AG04449 (cell line): ENCODE results near the gene GFY.

Experiments
- CTCF ChIA-PET: fragments of 350-600 bp; formaldehyde crosslinking; extraction: SDS; loops from one replicate; lab custom pipeline; 2021; ENCODE audit warnings: antibody characterized with exemption; lab: Yijun Ruan, JAX
- POLR2A ChIA-PET: fragments of 400-600, 350-600 bp; formaldehyde crosslinking; extraction: SDS; loops from one replicate; lab custom pipeline; 2020; ENCODE audit warnings: antibody characterized with exemption, inconsistent platforms; lab: Yijun Ruan, JAX
- DNase-seq: peaks from one replicate; pipeline ENCODE4 v3.0.0-alpha.2; 2010; ENCODE audit warnings: low read depth, low spot score
- H3K4me3 ChIP-seq: 2 replicates; pipeline ENCODE4 v1.5.1; 2011; ENCODE audit warnings: low read depth, mild to moderate bottlenecking, control low read depth, low read length
- TF ChIP-seq, protein P1 (sequence below): IDR thresholded peaks from one replicate; pipeline ENCODE4 v1.5.1; 2011; ENCODE audit warnings: mild to moderate bottlenecking, moderate library complexity, low read length, control low read depth, inconsistent platforms; ENCODE audit not compliant: insufficient read depth; ENCODE audit errors: missing control alignments

GFY gene

GRCh38 chr19:49395581-49396407 lies 29.4 kb upstream of the GFY start:
- POLR2A ChIA-PET, result no interaction called here
- CTCF ChIA-PET, result interaction anchor here (0.6 to 2.3 kb wide), 4 partner anchors 10 to 174 kb away, joined by 3 to 8 read pairs (median 4); no protein-coding TSS in a partner anchor
- no peak overlapping the region for H3K4me3 ChIP-seq
- TF ChIP-seq, protein P1, sequence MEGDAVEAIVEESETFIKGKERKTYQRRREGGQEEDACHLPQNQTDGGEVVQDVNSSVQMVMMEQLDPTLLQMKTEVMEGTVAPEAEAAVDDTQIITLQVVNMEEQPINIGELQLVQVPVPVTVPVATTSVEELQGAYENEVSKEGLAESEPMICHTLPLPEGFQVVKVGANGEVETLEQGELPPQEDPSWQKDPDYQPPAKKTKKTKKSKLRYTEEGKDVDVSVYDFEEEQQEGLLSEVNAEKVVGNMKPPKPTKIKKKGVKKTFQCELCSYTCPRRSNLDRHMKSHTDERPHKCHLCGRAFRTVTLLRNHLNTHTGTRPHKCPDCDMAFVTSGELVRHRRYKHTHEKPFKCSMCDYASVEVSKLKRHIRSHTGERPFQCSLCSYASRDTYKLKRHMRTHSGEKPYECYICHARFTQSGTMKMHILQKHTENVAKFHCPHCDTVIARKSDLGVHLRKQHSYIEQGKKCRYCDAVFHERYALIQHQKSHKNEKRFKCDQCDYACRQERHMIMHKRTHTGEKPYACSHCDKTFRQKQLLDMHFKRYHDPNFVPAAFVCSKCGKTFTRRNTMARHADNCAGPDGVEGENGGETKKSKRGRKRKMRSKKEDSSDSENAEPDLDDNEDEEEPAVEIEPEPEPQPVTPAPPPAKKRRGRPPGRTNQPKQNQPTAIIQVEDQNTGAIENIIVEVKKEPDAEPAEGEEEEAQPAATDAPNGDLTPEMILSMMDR, result no peak
- DNase-seq, result no peak

DNA sequence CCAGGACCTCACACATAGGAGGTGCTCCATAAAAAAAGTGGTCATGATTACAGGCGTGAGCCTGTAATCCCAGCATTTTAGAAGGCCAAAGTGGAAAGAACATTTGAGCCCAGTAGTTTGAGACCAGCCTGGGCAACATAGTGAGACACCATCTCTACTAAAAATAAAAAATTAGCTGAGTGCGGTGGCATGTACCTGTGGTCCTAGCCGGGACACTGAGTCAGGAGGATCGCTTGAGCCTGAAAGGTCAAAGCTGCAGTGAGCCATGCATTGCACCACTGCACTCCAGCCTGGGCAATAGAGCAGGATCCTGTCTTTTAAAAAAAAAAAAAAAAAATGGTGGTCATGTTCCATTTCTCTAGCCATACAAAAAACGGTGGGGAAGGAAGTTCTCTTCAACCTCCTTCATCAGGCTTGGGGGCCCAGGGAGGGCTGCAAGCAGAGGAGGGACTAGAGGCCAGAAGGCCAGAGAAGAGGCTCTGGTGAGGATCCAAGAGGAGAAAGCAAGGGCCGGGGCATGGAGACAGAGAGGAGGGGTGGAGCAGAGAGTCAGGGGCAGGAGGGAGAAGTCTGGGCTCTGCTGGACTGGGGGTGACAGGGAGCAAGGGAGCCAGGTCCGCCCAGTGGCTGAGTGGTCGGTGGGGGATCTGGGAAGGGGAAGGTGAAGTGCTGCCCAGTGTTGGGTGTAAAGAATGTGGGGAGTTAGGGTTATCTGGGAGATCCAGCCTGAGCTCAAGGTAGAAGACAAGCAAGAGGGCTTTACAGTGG lies 28.3 kb upstream of the GFY start:
- ChIA-PET CTCF (interaction anchor here (1.2 kb wide), 1 partner anchor 171 kb away, joined by 4 read pairs; no protein-coding TSS in a partner anchor), POLR2A (no interaction called here)
- TF ChIP-seq, protein P1, result no peak

GRCh38 chr19:49398001-49398615 lies 27.1 kb upstream of the GFY start:
- POLR2A ChIA-PET, result interaction anchor here (0.6 kb wide), 1 partner anchor 26 kb away, joined by 3 read pairs; no protein-coding TSS in a partner anchor
- TF ChIP-seq, protein P1, result no peak
- CTCF ChIA-PET, result interaction anchor here (1.2 kb wide), 1 partner anchor 172 kb away, joined by 4 read pairs; no protein-coding TSS in a partner anchor
- DNase-seq, result no peak
- no peak overlapping the region for H3K4me3 ChIP-seq

More for the DNA sequence above, 28.3 kb upstream of the GFY start:
- no peak overlapping the region for H3K4me3 ChIP-seq
- DNase-seq, result no peak

DNA sequence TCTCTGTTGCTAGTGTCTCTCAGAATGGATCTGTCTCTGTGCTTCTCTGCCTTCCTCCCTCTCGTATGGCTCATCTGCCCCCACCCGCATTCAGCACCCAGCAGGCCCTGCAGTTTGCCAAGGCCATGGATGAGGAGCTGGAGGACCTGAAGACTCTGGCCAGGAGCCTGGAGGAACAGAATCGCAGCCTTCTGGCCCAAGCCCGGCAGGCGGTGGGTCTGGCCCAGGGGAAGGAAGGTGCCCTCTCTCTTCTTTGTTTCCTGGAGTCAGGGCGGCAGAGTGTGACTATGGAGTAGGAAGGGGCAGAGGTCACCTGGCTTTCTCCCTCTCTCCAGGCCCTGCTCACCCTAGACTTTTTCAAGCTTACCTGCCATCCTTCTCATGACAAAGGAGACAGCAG lies 26.3 kb upstream of the GFY start:
- H3K4me3 ChIP-seq, result no peak overlapping the region
- ChIA-PET CTCF (interaction anchor here (0.7 kb wide), 1 partner anchor 47 kb away, joined by 3 read pairs; no protein-coding TSS in a partner anchor), POLR2A (interaction anchor here (0.6 kb wide), 1 partner anchor 26 kb away, joined by 3 read pairs; no protein-coding TSS in a partner anchor)
- DNase-seq, result no peak
- TF ChIP-seq, protein P1, result no peak

- TF ChIP-seq, protein P1, result no peak
- DNase-seq, result no peak
- POLR2A ChIA-PET, result no interaction called here
- no peak overlapping the region for H3K4me3 ChIP-seq
- CTCF ChIA-PET, result no interaction called here
These were observed 25.2 kb upstream of the GFY start for GRCh38 chr19:49400029-49400428.
